ENCODE data around the gene NOS3. TPM values are rescaled to one million over a fixed set of nuclear protein-coding genes. Genes with fewer than 3 reads are reported as not detected.

NOS3 gene
- total and polyA plus RNA-seq, 8 donors: 7.5 to 21.8 (median 10.4) TPM

DNA sequence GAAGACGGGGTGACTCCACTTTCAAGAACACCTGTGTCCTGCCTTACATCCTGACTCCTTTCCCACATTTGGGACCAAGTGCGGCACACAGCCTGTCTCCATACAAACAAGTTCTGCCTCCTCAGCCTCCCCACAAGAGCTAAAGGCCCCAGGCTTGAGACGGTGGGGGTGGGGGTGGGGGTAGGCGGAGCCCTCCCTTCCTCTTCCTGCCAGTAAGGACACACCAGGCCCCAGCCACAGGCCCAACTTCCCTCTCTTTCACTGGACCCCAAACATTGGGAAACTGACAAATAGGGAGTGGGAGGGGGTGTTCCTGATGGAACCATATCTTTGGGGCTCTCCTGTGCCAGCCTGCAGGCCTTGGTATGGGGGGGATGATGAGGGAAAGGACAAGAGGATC lies 62.3 kb downstream of the NOS3 start:
- no peaks in the 10 kb centered on the region for H3K9me3 ChIP-seq
- TF ChIP-seq, protein P1, sequence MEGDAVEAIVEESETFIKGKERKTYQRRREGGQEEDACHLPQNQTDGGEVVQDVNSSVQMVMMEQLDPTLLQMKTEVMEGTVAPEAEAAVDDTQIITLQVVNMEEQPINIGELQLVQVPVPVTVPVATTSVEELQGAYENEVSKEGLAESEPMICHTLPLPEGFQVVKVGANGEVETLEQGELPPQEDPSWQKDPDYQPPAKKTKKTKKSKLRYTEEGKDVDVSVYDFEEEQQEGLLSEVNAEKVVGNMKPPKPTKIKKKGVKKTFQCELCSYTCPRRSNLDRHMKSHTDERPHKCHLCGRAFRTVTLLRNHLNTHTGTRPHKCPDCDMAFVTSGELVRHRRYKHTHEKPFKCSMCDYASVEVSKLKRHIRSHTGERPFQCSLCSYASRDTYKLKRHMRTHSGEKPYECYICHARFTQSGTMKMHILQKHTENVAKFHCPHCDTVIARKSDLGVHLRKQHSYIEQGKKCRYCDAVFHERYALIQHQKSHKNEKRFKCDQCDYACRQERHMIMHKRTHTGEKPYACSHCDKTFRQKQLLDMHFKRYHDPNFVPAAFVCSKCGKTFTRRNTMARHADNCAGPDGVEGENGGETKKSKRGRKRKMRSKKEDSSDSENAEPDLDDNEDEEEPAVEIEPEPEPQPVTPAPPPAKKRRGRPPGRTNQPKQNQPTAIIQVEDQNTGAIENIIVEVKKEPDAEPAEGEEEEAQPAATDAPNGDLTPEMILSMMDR (IDR thresholded peaks at IDR 0.05): no peak
- DNase-seq: no peak
- intact Hi-C loops (cut with DNase I): no loop called here
- H3K4me3 ChIP-seq: no peak overlapping the region
- H3K4me1 ChIP-seq: peaks cover 5 to 29% of the 10 kb centered on the region in 2 donors
- H3K36me3 ChIP-seq: peaks cover 0 to 4% of the 10 kb centered on the region in 2 donors
- peaks cover 0 to 23% of the 10 kb centered on the region in 2 donors for H3K27me3 ChIP-seq
- H3K27ac ChIP-seq: no peak overlapping the region
- no peak for ATAC-seq

DNA sequence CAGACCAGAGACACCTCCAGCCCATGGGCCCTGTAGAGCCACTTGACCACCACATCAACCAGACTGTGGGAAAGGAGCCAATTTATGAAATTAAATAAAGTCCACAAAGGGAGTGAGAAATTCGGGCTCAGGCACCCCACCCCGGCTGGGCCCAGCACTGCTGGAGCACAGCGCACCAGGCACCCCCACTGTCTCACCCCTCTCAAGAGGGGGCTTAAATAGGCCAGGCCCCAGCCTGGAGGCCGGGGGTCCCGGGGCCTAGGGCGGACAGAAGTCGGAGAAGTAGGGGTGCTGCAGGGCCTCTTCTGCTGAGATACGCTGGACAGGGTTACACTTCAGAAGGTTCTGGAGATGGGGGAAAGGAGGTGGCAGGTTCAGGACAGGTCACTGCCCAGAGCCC lies 62.9 kb downstream of the NOS3 start:
- Histone ChIP-seq H3K4me3 (no peak overlapping the region), H3K27ac (no peak overlapping the region), H3K36me3 (peaks cover 0 to 4% of the 10 kb centered on the region in 2 donors), H3K4me1 (peaks cover 11 to 35% of the 10 kb centered on the region in 2 donors), H3K27me3 (peaks cover 0 to 23% of the 10 kb centered on the region in 2 donors), H3K9me3 (no peaks in the 10 kb centered on the region)
- ATAC-seq (no peak), DNase-seq (no peak)
- intact Hi-C loops (cut with DNase I): no loop called here
- TF ChIP-seq, protein P1 (IDR thresholded peaks at IDR 0.05): no peak

DNA sequence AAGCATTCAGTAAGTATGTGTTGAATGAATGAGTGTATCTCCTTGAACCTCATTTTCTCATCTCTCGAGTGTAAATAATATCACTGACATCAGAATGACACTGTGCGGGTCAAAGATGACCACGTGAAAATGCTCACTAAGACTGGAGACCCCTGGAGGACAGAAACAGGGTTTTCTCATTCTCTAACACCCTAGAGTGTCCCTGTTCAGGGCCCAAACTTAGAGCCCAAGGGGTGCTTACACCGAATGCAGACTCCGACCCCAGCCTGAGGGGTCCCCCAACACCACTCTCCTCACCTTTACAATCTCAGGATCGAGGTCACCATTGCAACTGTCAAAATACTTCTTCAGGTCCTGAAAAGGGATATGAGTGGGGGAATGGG lies 65.5 kb downstream of the NOS3 start:
- DNase-seq (no peak), ATAC-seq (no peak)
- H3K27me3 ChIP-seq: peaks cover 0 to 5% of the 10 kb centered on the region in 2 donors
- H3K27ac ChIP-seq: no peak overlapping the region
- peaks cover 23 to 52% of the 10 kb centered on the region in 2 donors for H3K4me1 ChIP-seq
- peaks cover 0 to 4% of the 10 kb centered on the region in 2 donors for H3K36me3 ChIP-seq
- H3K9me3 ChIP-seq: no peaks in the 10 kb centered on the region
- intact Hi-C loops (cut with DNase I): no loop called here
- TF ChIP-seq, protein P1 (IDR thresholded peaks at IDR 0.05): no peak
- no peak overlapping the region for H3K4me3 ChIP-seq

DNA sequence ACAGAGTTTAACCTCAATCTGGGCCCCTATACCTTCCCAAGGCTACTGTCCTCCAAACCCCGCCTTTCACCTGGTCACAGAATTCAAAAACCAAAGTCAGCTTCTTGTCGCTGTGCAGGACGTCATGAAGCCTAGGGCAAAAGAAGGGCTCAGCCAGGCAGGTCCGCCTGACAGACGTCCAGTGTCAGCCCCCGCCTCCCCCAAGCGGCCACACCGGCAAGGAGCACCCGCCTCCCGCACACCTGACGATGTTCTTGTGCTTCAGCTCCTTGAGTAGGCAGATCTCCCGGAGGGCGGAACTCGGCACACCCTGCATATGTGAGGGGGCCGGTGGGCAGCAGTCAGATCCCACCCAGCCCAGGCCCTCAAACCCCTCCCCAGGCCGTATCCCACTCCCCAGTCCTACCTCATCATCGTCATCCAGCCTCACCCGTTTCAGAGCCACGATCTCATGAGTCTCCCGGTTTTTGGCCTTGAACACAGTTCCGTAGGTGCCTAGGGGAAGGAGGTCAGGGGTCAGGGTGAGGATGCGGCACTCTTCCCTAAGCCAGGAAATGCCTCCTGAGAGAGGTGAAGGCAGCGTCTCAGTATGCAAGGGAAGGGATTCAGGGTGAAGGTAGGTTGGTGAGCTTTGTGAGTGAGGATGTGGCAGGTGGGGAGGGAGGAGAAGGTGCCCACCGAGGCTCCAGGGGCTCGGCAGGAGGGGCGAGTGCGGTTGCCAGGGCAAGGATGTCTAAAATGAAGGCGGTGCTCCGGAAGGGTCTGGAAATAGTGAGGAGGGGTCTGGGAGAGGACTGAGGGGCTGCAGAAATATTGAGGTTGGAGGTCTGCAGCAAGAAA lies 66.1 kb downstream of the NOS3 start:
- ATAC-seq (no peak), DNase-seq (peak in 1 of 4 donors; percentile 80)
- intact Hi-C loops (cut with DNase I): no loop called here
- peak overlapping the region; percentile 87 to 93 for H3K4me3 ChIP-seq
- H3K9me3 ChIP-seq: no peaks in the 10 kb centered on the region
- H3K4me1 ChIP-seq: peaks cover 28 to 53% of the 10 kb centered on the region in 2 donors
- peak overlapping the region in 1 of 2 donors; percentile 96 for H3K27ac ChIP-seq
- H3K27me3 ChIP-seq: no peaks in the 10 kb centered on the region
- peaks cover 0 to 6% of the 10 kb centered on the region in 2 donors for H3K36me3 ChIP-seq
- TF ChIP-seq, protein P1 (IDR thresholded peaks at IDR 0.05): no peak

DNA sequence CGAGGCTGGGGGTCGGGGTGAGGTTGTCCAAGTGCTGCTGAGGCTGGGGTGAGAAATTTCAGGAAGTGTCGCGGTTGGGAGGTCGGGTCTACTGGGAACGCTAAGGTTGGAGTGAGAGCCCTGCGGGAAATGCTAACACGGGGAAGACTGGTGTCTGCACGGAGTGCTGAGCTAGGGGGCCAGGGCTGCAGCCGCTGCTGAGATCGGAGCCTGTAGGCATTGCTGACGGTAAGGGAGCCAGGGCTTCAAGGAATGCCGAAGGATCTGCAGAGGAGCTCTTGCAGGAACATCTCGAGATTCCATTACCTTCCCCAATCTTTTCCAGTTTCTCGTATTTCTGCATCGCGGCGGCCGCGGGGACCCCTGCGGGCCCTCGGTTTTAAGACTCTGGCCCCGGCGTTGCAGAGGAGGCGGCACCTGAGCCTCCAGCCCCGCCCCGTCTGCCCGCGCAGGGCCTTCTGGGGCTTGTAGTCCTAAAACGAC lies 66.7 kb downstream of the NOS3 start, which contains the start of gene CDK5:
TSS of gene CDK5 (minus strand) at position 392 of the 483 bp plus-strand sequence. CDS start at position 343, 49 bp downstream.
- Histone ChIP-seq H3K4me1 (peaks cover 31 to 60% of the 10 kb centered on the region in 2 donors), H3K27me3 (no peaks in the 10 kb centered on the region), H3K9me3 (no peaks in the 10 kb centered on the region), H3K4me3 (peak within 1 kb of the TSS; percentile 87 to 93), H3K36me3 (peaks cover 0 to 13% of the 10 kb centered on the region in 2 donors), H3K27ac (peak within 1 kb of the TSS; percentile 96 to 98)
- intact Hi-C loops (cut with DNase I): no loop called here
- TF ChIP-seq, protein P1 (IDR thresholded peaks at IDR 0.05): no peak
- DNase-seq: no peak
- ATAC-seq: no peak

All from left lung (tissue), 10 donors.